Natural killer cell (primary cell): Measurements from ENCODE around the gene SC5D. TPM values are rescaled to one million over a fixed set of nuclear protein-coding genes. Genes with fewer than 3 reads are reported as not detected.

Experiments used
- ATAC-seq, 3 donors: fragments of 150-1000 bp in 2 of 3; fragments of 200-7000 bp in 1 of 3; cut with Tn5 transposase; 1 replicate in 1 of 3; 2 replicates in 2 of 3; pipeline ENCODE4 v1.10.0; 2021; ENCODE audit warnings: mild to moderate bottlenecking in 2 of 3, moderate library complexity in 2 of 3
- DNase-seq, 2 donors: peaks; one replicate each; pipeline versions ENCODE4 v3.0.0 to v3.0.0-alpha.2; 2013 to 2021; ENCODE audit warnings: mixed read lengths in 1 of 2
- H3K27ac ChIP-seq: one replicate; pipeline ENCODE4 v1.5.1; 2013; ENCODE audit warnings: mild to moderate bottlenecking, low read length
- H3K27me3 ChIP-seq: one replicate; pipeline ENCODE4 v1.6.1; 2013; ENCODE audit warnings: low read length; ENCODE audit not compliant: control insufficient read depth, insufficient read depth
- H3K36me3 ChIP-seq: one replicate; pipeline ENCODE4 v1.6.1; 2013; ENCODE audit warnings: low read length; ENCODE audit not compliant: control insufficient read depth, insufficient read depth
- H3K4me1 ChIP-seq: one replicate; pipeline ENCODE4 v1.6.1; 2013; ENCODE audit warnings: low read length; ENCODE audit not compliant: control insufficient read depth, insufficient read depth
- H3K4me3 ChIP-seq: one replicate; pipeline ENCODE4 v1.5.1; 2013; ENCODE audit warnings: low read length
- H3K9me3 ChIP-seq: one replicate; pipeline ENCODE4 v1.6.1; 2013; ENCODE audit warnings: low read length; ENCODE audit not compliant: control insufficient read depth, insufficient read depth
- H3K27ac Mint-ChIP-seq, 2 donors: one replicate each; pipeline ENCODE4 v1.8.0; 2022; ENCODE audit warnings: mild to moderate bottlenecking in 2 of 2, mixed read lengths in 2 of 2, moderate library complexity in 1 of 2
- H3K27me3 Mint-ChIP-seq, 2 donors: one replicate each; pipeline ENCODE4 v1.8.0; 2022; ENCODE audit warnings: low read depth in 2 of 2, mixed read lengths in 2 of 2
- H3K36me3 Mint-ChIP-seq: one replicate; pipeline ENCODE4 v1.8.0; 2022; ENCODE audit warnings: mixed read lengths
- H3K4me1 Mint-ChIP-seq, 2 donors: one replicate each; pipeline ENCODE4 v1.8.0; 2022; ENCODE audit warnings: mixed read lengths in 2 of 2
- H3K4me3 Mint-ChIP-seq: one replicate; pipeline ENCODE4 v1.8.0; 2022; ENCODE audit warnings: mild to moderate bottlenecking, moderate library complexity, mixed read lengths
- H3K9me3 Mint-ChIP-seq, 2 donors: one replicate each; pipeline ENCODE4 v1.8.0; 2022; ENCODE audit warnings: mixed read lengths in 2 of 2
- CTCF ChIP-seq: fragments of 200-600 bp; IDR thresholded peaks from one replicate; pipeline ENCODE4 v1.8.0; 2022; ENCODE audit warnings: antibody characterized with exemption
- WGBS: methylation state at CpG from one replicate; pipeline ENCODE4 v1.1.7; 2013; ENCODE audit warnings: missing lambda C conversion rate; ENCODE audit not compliant: insufficient coverage; 5-methylcytosine and 5-hydroxymethylcytosine counted together
- intact Hi-C: fragments of 100-400 bp; cut with micrococcal nuclease; formaldehyde crosslinking; loops from one replicate; pipeline ENCODE4 v1.14.2; 2022
- total RNA-seq, 4 donors: library from RNA; stranded (reverse); fragments of 120-200 nt in 1 of 4; gene quantifications; one replicate each; pipeline versions ENCODE4 v1.2.3 to v1.2.4, GENCODE V29; 2013 to 2022

The SC5D gene
- total RNA-seq, 3 donors from 2014 or later (not counting 1 experiment from before 2014, with no cell fraction given): 17.2 to 18.6 (median 17.2) TPM

GRCh38 chr11:121299417-121299816 is 6.8 kb downstream of the SC5D start:
- no peaks in the 10 kb centered on the region for H3K9me3 Mint-ChIP-seq
- H3K36me3 Mint-ChIP-seq: no peaks in the 10 kb centered on the region
- intact Hi-C loops: no loop called here
- no peak overlapping the region for H3K4me3 Mint-ChIP-seq
- Histone ChIP-seq H3K4me3 (no peak overlapping the region), H3K27ac (no peak overlapping the region), H3K36me3 (peaks cover 4% of the 10 kb centered on the region), H3K27me3 (no peaks in the 10 kb centered on the region), H3K9me3 (no peaks in the 10 kb centered on the region), H3K4me1 (no peaks in the 10 kb centered on the region)
- TF ChIP-seq CTCF: no peak
- H3K27ac Mint-ChIP-seq: no peak overlapping the region
- no peak for ATAC-seq
- H3K4me1 Mint-ChIP-seq: peaks cover 32 to 38% of the 10 kb centered on the region in 2 donors
- no peaks in the 10 kb centered on the region for H3K27me3 Mint-ChIP-seq
- no peak for DNase-seq

DNA sequence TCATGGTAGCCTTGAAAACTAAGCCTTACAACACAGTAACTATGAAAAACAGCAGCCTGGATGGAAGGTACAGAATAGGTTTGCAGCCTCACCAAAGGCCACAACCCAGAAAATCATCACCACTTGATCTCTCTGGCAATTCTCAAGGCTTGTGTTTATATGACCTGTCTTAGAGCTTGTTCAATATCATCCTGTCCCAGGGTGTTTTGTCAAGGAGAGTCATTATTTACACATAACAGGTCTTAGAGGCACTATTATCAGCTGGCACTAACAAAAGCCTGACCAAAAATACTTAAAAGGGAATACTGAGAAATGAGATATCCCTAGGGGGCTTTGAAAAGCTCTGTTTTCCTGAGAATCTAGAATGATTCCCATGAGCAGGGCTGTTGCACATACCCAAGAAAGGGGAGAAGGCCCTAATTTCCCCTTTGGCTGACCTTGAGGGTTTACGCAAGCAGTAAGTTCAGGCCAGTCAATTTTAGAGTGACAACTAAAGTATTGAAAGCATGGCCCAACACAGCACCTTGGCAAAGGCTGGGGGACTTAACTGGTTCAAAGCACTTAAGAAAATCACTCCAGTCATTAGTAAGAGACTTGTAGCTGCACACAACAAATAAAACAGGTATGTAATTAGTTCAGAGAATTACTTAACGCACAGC is 7.9 kb downstream of the SC5D start:
- intact Hi-C loops: no loop called here

DNA sequence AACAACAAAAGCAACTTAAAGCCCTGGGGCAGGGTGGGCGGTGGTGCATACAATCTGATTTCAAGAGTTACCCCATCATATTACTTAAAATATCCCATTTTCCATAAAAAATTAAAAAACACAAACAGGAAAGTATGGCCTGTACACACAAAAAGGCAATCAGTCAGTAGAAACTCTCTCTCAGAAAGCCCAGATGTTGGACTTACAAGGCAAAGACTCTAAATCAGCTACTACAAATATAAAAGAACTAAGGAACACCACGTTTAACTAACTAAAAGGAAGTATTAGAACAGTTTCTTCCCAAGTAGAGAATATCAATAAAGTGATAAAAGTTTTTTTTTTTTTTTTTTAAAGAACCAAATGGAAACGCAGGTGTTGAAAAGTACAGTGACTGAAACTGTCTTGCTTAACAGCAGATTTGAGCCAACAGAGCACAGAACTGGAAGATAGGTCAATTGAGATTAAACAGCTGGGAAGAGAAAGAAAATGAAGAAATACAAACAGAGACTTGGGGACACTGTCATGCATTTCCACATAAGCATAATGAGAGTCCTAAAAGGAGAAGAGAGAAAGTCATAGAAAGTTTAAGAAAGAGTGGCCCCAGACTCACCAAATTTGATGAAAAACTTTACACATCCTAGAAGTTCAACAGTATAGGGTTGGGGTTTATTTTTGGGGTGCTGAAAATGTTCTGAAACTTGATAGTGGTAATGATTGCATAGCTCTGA is 8.6 kb downstream of the SC5D start:
- H3K4me3 Mint-ChIP-seq: no peak overlapping the region
- 92% methylated on average over 2 of the region's 3 CpGs for WGBS
- DNase-seq (no peak), ATAC-seq (no peak)
- Histone ChIP-seq H3K4me1 (no peaks in the 10 kb centered on the region), H3K27ac (no peak overlapping the region), H3K36me3 (peaks cover 19% of the 10 kb centered on the region), H3K4me3 (no peak overlapping the region), H3K27me3 (no peaks in the 10 kb centered on the region), H3K9me3 (no peaks in the 10 kb centered on the region)
- H3K36me3 Mint-ChIP-seq: no peaks in the 10 kb centered on the region
- no peaks in the 10 kb centered on the region for H3K27me3 Mint-ChIP-seq
- no peak for TF ChIP-seq CTCF
- no peak overlapping the region for H3K27ac Mint-ChIP-seq
- intact Hi-C loops: no loop called here
- H3K9me3 Mint-ChIP-seq: no peaks in the 10 kb centered on the region
- H3K4me1 Mint-ChIP-seq: peaks cover 25 to 29% of the 10 kb centered on the region in 2 donors

More for the DNA sequence above, 7.9 kb downstream of the SC5D start:
- no peak for ATAC-seq
- no peak for DNase-seq
- WGBS: 100% methylated on average over 2 of the region's 2 CpGs
- Histone ChIP-seq H3K36me3 (peaks cover 14% of the 10 kb centered on the region), H3K9me3 (no peaks in the 10 kb centered on the region), H3K27ac (no peak overlapping the region), H3K27me3 (no peaks in the 10 kb centered on the region), H3K4me1 (no peaks in the 10 kb centered on the region), H3K4me3 (no peak overlapping the region)
- TF ChIP-seq CTCF: no peak
- no peak overlapping the region for H3K4me3 Mint-ChIP-seq
- no peaks in the 10 kb centered on the region for H3K36me3 Mint-ChIP-seq
- H3K27me3 Mint-ChIP-seq: no peaks in the 10 kb centered on the region
- peaks cover 32% of the 10 kb centered on the region in 2 donors for H3K4me1 Mint-ChIP-seq
- no peak overlapping the region for H3K27ac Mint-ChIP-seq
- no peaks in the 10 kb centered on the region for H3K9me3 Mint-ChIP-seq
